Body of pancreas (tissue), 4 donors: ENCODE results near the gene PDCD7.

Experiments
- CTCF ChIP-seq, 7 experiments: fragments of 450-650 bp in 4 of 7; fragments of 200-600 bp in 3 of 7; sonication (generic) in 3 of 7; IDR thresholded peaks; one replicate each; pipeline ENCODE4 v1.5.1; 2016 to 2019; ENCODE audit warnings: antibody characterized with exemption in 7 of 7
- POLR2A ChIP-seq, 3 donors: fragments of 450-650 bp; IDR thresholded peaks; one replicate each; pipeline ENCODE4 v1.6.1; 2016; ENCODE audit warnings: antibody characterized with exemption in 3 of 3, mild to moderate bottlenecking in 2 of 3

DNA sequence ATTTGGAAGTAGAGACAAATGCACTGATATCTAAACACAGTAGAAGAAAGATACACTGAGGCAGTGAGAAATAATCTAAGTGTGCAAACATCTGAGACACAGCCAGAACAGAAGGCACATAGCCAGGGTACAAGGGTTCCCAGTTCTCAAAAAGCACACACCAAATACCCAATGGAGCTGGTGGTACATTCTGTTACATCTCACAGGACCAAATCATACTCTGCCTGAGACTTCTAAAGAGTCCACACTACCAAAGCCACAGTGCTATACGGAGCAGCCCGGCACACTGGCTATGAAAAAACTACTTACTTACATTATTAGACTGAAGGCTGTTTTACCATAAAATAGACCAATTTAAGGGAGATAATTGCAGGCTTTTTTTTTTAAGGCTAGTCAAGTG lies 32.3 kb upstream of the PDCD7 start:
- TF ChIP-seq POLR2A (IDR thresholded peaks at IDR 0.05) (no peak), CTCF (IDR thresholded peaks at IDR 0.05) (no peak)
